ENCODE results near the gene FBRS. TPM values are rescaled to one million over a fixed set of nuclear protein-coding genes. Genes with fewer than 3 reads are reported as not detected.

FBRS gene
- total and polyA plus RNA-seq, 2 donors (not counting 3 experiments of a cell fraction or from before 2014, with no cell fraction given), result 15.5 to 68.6 TPM

GRCh38 chr16:30649725-30650368 lies 8.4 kb upstream of the FBRS start:
- peak overlapping the region in 2 of 3 experiments; percentile 27 to 36 for H3K4me3 ChIP-seq (replicated peaks in 1 of 3; ENCODE audit: insufficient read depth in 1 of 3, low read depth in 1 of 3, low read length in 3 of 3)
- peaks cover 0 to 13% of the 10 kb centered on the region in 2 experiments for H3K36me3 ChIP-seq (ENCODE audit: control insufficient read depth in 2 of 2, extremely low read depth in 1 of 2, insufficient read depth in 2 of 2, low read length in 2 of 2)
- dilution Hi-C loops (cut with MboI; ENCODE audit: extremely low pct_ligation_motif_present, low sequenced_read_pairs) (no loop called here), intact Hi-C loops (cut with micrococcal nuclease) (loop anchor here (1.0 to 10.0 kb wide), 7 partner anchors 8 to 555 kb away; partner anchors contain the start of genes FBRS, FBXL19, SRCAP and TBC1D10B)
- H3K4me1 ChIP-seq (ENCODE audit: control insufficient read depth, extremely low read depth, insufficient read depth, low read length), result peaks cover 11% of the 10 kb centered on the region
- no peak for FAIRE-seq
- peak overlapping the region; percentile 47 for H3K4me2 ChIP-seq (ENCODE audit: insufficient read depth, low read length)
- no peak for DNase-seq (ENCODE audit: low read depth, low spot score)
- BruUV-seq (replicated peaks), result TSS peak; percentile 76
- H3K79me2 ChIP-seq (ENCODE audit: control insufficient read depth, insufficient read depth, low read length), result peaks cover 8% of the 10 kb centered on the region
- TF ChIP-seq MAX (IDR thresholded peaks at IDR 0.05; ENCODE audit: insufficient read depth, insufficient read length), result no peak
- no peak for TF ChIP-seq GATA2 (IDR thresholded peaks at IDR 0.05; ENCODE audit: insufficient read depth, insufficient read length, low read depth, low read length)
- TF ChIP-seq MYC (IDR thresholded peaks at IDR 0.05; ENCODE audit: low read depth, low read length), result no peak
- no peak for TF ChIP-seq POLR2AphosphoS5 (IDR thresholded peaks at IDR 0.05; ENCODE audit: insufficient read depth, low read depth, low read length)
- TF ChIP-seq FOS (IDR thresholded peaks at IDR 0.05; ENCODE audit: borderline replicate concordance, insufficient read depth, low read length), result no peak
- no peak for TF ChIP-seq POLR2A (IDR thresholded peaks at IDR 0.05; ENCODE audit: low read depth, low read length)
- no peak for TF ChIP-seq CTCF (IDR thresholded peaks at IDR 0.05; ENCODE audit: extremely low read depth in 1 of 2, insufficient read depth in 1 of 2, low read depth in 1 of 2, low read length in 2 of 2)
- no peak for TF ChIP-seq EZH2 (IDR thresholded peaks at IDR 0.05; ENCODE audit: borderline replicate concordance, low read depth, low read length, severe bottlenecking)
- TF ChIP-seq JUN (IDR thresholded peaks at IDR 0.05; ENCODE audit: borderline replicate concordance, insufficient read depth, insufficient read length, low read depth), result no peak
- H3K9ac ChIP-seq (replicated peaks; ENCODE audit: extremely low read depth, insufficient read depth, low read length), result peak overlapping the region; percentile 55
- no peaks in the 10 kb centered on the region for H4K20me1 ChIP-seq (replicated peaks; ENCODE audit: control insufficient read depth, extremely low read depth, insufficient read depth, low read length)
- H3K27me3 ChIP-seq (ENCODE audit: control insufficient read depth in 2 of 2, insufficient read depth in 2 of 2, low read length in 2 of 2), result no peaks in the 10 kb centered on the region
- H3K9me1 ChIP-seq (replicated peaks; ENCODE audit: control insufficient read depth, extremely low read depth, insufficient read depth, low read length), result no peaks in the 10 kb centered on the region
- H2AFZ ChIP-seq (ENCODE audit: low read depth, low read length), result peak overlapping the region; percentile 76
- ChIA-PET CTCF (interaction anchor here (0.6 to 2.5 kb wide), 6 partner anchors 9 to 595 kb away, joined by 3 to 21 read pairs (median 5); no protein-coding TSS in a partner anchor), POLR2A (interaction anchor here (1.1 to 1.3 kb wide), 2 partner anchors 9 to 15 kb away, joined by 5 to 8 read pairs; partner anchors contain the start of gene FBRS)
- peak overlapping the region; percentile 52 for H3K27ac ChIP-seq (ENCODE audit: insufficient read depth, low read depth, low read length)
- no peaks in the 10 kb centered on the region for H3K9me3 ChIP-seq (replicated peaks; ENCODE audit: control insufficient read depth, insufficient read depth, low read length)

Measured in endothelial cell of umbilical vein (primary cell).